NCI-H128 (cell line): ENCODE results near the gene ATP5F1D.

ENCODE experiments used
- DNase-seq: peaks from one replicate; lab custom pipeline; 2025; ENCODE audit not compliant: unreplicated experiment; lab: John Stamatoyannopoulos, UW

Gene ATP5F1D

GRCh38 chr19:1268226-1269064, 26.9 kb downstream of the ATP5F1D start:
- no peak for DNase-seq

GRCh38 chr19:1269065-1269477, 27.5 kb downstream of the ATP5F1D start, which contains the start of gene CIRBP:
Gene CIRBP (plus strand): TSS chr19:1269332. CDS start chr19:1270934, 1,602 bp downstream.
- DNase-seq: peak; percentile 97

GRCh38 chr19:1269478-1270212, 28.1 kb downstream of the ATP5F1D start:
- DNase-seq: peak; percentile 61

- no peak for DNase-seq
Observed at GRCh38 chr19:1270213-1270853, 28.8 kb downstream of the ATP5F1D start.

- no peak for DNase-seq
Observed at GRCh38 chr19:1270854-1271527, 29.4 kb downstream of the ATP5F1D start.

- DNase-seq: no peak
Observed at GRCh38 chr19:1271528-1272422, 30.2 kb downstream of the ATP5F1D start.

GRCh38 chr19:1272423-1273262, 31.1 kb downstream of the ATP5F1D start:
- DNase-seq: no peak

- DNase-seq: no peak
Observed at GRCh38 chr19:1273263-1274041, 31.9 kb downstream of the ATP5F1D start.

- DNase-seq: no peak
Observed at GRCh38 chr19:1274081-1274851, 32.7 kb downstream of the ATP5F1D start.

- DNase-seq: no peak
Observed at GRCh38 chr19:1274852-1275259, 33.3 kb downstream of the ATP5F1D start.

GRCh38 chr19:1275260-1275975, 33.9 kb downstream of the ATP5F1D start, which contains the start of gene FAM174C:
Gene FAM174C (plus strand): TSS chr19:1275530. CDS start chr19:1275550, 20 bp downstream.
- DNase-seq: peak; percentile 92

- no peak for DNase-seq
Observed at GRCh38 chr19:1275976-1276627, 34.6 kb downstream of the ATP5F1D start.

- DNase-seq: no peak
Observed at GRCh38 chr19:1276628-1277022, 35.1 kb downstream of the ATP5F1D start.

GRCh38 chr19:1277061-1277460, 35.5 kb downstream of the ATP5F1D start:
- no peak for DNase-seq

- DNase-seq: no peak
Observed at GRCh38 chr19:1278074-1278473, 36.5 kb downstream of the ATP5F1D start.
